HG03139 (cell line): Measurements from ENCODE around the gene FNDC3B.

Source experiments
- ATAC-seq: cut with Tn5 transposase; IDR thresholded peaks from one replicate; pipeline ENCODE4 v1.9.1; 2021; ENCODE audit not compliant: unreplicated experiment

FNDC3B gene

DNA sequence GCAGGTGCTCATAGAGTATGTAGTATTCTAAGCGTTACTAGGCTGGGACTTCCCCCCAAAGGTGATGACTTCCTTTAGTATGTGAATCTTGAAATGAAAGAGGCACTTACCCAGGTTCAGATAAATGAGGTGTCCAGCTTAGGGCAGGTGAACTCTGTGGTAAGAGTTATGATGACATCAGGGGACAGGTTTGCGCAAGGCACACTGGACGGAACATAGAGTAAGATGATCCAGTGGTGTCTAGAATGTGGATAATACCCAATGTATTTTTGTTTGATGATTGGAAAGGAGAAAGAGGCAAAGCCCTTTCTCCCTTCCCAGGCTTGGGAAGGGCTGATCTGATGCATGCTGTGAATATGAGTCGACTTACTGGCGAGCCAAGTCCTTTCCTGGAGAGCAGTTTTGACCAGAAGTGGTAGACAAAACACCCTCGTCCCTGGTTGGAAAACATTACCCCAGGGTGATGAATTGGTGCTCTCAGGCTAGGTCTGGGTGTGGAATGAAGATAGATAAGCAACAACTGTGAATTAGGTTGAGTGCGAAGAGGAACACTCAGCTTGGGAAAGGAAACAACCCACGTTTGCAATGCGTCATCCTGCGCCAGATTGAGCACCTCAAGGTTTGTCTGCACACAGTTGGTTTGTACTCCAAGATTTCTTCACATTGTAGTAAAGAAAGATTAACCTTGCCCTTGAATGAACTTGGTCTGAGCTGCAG, 284.7 kb downstream of the FNDC3B start:
- no peak for ATAC-seq

DNA sequence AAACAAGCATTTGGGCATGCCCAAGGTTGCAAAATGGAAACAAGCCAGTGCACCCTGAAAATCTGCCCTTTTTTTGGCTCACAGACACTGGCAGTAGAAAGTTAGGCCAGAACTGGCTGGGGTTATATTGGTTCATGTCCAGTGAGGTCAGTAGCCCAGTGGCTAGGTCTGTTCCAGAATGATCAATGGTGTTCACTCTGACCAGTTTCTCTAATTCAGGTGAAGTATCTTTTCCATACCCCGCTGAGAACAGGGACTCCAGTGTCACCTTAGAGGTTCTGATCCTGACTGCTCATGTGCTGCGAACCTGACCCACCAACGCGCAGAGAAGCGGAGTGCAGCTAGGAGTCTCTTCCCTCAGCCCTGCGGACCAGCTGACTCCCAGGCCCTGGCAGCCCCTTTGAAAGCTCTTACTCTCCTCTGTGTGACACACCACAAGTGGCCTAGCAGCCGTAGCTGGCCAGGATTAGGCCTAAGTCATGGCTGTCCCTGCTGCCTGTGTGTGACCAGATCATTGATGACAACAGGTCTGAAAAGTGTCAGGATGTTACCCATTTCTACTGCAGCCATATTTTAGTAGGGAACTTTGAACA, 285.3 kb downstream of the FNDC3B start:
- no peak for ATAC-seq

DNA sequence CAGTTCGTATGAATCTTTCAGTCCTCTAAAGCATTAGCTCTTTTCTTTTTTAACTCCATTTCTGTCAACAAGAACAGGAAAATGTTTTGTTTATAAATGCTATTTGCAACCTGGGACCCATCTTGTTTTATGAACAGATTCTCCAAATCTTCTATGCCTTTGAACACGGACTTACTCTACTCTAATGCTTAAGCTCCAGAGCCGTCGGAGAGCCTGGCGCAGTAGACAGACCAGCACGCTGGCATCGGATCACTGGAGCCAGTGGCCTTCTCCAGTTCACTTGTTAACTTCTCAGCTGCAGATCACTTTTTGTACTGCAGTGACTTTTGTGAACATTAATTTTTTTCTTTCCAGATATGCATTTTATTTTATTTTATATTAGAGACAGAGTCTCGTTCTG, 286.1 kb downstream of the FNDC3B start:
- ATAC-seq, result no peak

DNA sequence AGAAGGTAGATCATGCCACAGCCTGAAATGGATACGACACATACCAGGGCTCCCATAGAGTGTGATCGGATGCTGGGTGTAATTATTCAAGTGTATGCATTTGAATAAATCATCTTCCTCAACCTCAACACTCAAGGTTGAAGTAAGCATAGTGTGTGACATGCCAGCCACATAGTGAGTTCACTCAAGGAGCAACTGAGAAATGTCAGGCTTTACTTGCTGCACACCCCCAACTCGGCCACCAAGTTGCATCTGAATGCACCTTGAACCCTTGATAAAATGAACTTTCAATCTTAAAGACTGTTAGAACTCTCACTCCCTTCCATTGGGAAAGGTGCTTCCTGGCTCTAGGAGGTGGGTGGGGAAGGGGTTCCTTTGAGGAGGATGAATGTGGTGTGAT, 287.6 kb downstream of the FNDC3B start:
- ATAC-seq, result no peak

DNA sequence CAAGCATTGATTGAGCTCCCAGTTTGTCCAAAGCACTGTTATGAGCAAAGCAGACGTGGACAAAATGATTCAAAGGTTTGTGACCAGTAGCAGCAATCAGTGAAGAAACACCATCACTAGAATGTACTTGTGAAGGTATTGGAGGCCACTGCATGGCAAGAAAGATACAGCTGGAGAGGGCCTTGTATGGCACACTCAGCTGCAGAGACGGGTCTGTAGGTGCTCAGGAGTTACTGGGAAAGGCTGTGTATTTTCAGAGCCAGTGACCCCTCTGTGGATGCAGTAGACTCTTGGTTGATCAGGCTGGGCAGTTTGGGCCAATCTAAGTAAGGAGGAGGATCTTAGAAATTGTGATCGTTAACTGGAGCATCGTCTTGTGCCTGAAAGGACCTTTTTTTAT, 288.9 kb downstream of the FNDC3B start:
- ATAC-seq, result no peak

DNA sequence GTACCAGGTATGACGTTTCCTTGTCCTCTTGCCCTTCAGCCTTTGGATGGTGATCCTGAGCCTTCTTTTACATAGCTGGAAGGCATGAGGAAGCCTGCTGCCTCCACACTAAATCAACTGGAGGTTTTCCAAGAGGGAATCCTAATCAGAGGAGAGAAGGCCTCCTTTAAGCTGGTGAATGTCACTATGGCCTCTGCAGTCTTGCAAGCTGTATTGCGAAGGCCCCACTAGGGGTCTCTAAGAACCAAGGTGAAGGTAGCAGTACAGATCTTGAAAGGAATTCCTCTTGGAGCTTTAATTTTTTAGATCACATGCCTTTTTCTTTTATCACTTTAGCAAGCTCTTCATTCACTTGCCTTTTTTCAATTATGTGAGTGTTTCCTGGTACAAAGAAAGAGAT, 289.7 kb downstream of the FNDC3B start:
- ATAC-seq, result no peak

DNA sequence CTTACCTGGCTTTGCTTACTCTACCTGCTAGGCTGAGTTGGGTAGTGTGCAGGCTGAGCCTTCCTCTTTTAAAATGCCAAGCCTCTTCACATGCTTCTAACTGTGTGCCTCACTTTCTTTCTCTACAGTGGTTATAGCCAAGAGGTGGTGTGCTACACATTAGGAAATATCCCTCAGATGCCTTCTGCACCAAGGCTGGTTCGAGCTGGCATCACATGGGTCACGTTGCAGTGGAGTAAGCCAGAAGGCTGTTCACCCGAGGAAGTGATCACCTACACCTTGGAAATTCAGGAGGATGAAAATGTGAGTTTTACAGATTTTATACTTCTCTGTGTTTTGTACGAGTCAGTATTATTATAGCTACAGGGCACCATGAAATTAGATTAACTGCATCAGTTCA, 291.0 kb downstream of the FNDC3B start:
- ATAC-seq, result no peak

DNA sequence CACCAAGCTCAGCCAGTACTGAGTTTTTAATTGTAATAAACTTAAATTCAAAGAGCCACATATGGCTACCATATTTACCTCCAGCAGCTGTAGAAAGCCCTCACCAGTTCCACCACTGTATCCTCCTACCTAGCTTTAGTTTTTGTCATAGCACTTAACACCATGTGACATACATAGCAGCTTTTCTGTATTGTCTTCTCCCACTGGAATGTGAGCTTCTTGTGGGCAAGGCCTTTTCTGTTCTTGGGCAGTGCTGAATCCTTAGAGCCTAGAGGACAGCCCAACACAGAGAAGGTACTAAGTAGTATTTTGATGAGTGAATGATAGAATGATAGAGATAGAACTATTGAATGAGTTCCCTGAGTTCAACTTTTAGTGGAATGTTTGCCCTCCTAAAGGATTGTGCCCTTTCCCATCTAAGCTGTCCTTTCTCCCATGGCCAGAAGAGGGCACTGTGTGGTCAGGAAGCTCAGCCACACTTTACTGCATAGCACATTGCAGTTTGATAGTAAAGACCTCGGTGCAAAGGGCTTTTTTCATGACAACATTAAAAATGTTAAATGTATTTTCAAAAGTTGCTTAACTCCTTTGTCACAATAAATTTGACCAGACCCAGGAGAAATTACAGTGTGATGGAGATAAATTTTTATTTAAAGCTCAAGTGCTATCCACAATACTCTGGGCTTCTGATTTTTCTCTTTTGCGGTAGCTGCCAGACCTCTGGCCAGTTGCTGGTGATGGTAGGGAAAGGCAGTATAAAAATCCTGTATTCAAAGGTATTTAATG, 293.1 kb downstream of the FNDC3B start:
- ATAC-seq, result peak; percentile 89

DNA sequence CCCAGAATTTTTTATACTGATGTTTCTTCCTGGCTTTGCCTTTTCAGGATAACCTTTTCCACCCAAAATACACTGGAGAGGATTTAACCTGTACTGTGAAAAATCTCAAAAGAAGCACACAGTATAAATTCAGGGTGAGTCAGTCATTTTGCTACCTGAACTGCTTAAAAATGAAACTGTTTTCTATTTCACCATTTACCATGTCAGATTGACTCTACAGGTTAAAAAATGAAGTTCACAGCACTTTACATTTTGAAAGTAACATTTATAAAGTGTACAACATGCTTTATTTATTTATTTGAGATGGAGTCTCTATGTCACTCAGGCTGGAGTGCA, 293.6 kb downstream of the FNDC3B start:
- no peak for ATAC-seq

DNA sequence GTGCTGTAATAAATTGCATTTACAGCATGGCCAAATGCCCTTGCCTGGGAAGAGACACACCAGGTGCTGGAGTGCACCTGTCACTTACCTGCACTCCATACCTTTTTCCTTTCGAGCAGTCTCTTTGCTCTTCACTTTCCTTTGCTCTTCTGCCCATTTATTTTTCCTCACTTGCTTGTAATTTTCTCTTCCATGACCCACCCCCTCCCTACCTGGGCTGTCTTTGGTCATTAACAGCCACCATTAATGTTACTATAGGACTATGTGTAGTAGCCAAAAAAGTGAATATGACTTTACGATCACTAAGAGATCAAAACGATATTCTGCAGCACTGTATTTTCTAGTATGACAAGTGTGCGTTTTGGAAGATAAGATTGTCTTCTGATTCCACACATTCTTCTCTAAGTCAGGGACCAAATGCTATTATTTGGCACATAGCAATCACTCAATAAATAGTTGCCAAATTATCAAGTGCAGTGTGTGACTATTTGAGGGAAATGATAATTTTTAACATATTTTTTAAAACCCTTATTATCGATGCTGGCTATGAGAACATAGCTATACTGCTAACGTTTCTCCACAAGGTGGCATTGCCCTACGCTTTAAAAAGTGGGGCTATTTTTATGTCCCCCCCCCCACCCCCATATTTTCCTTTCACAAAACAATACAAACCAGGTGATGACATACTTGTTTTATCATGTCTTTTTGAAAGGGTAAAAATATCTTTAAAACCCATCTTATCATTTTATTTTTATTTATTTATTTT, 294.5 kb downstream of the FNDC3B start:
- no peak for ATAC-seq

DNA sequence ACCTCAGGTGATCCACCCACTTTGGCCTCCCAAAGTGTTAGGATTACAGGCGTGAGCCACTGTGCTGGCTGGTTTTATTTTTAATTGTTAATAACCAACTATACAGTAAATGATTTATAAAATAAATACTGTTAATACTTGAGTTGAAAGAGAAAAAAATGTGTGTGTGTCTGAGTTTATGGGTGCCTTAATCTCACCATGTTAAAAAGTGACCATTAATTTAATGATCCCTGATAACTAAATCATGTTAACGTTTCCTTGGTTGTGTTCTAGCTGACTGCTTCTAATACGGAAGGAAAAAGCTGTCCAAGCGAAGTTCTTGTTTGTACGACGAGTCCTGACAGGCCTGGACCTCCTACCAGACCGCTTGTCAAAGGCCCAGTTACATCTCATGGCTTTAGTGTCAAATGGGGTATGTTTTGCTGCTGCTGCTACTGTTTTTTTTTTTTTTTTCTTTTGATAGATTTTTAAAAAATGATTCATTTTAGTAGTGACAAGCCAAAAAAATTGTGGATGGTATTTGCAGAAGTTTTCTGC, 295.4 kb downstream of the FNDC3B start:
- no peak for ATAC-seq

DNA sequence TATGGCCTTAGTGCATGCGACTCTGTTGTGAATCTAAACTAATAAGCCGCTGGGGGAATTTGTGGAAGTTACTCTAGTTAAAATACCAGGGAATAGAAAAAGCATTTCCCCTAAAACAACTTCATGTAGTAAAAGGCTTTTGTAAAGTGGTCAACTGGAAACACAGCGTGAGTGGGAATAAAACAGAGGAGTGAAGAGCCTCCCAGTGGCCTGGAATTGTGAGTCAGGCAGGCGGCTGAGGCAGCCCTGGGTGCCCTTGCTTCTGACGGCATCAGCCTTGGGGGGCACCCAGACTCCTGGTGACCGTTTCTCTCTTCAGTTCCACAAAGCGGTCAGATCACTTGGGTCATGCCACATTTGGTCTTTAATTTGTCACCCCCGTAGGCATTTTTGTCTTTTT, 300.5 kb downstream of the FNDC3B start:
- ATAC-seq, result no peak

DNA sequence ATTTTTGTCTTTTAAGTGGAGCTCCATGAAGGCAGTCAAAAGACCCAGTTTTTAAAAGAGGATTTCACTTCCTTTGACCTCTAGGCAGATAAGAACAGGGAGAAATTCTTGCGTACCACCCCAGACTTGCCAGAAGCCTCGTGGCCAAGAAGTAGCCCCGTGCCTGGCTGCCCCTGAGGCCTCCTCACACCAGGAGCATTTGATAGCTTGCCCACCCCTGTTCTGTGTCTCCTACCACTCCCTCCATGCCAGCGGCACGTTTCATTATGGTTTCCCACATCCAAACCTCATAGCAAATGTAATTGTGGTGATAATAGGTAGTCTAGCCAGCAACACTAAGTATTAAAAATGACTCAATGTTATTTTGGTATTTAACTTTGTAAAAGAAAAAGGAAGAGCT, 301.2 kb downstream of the FNDC3B start:
- no peak for ATAC-seq

DNA sequence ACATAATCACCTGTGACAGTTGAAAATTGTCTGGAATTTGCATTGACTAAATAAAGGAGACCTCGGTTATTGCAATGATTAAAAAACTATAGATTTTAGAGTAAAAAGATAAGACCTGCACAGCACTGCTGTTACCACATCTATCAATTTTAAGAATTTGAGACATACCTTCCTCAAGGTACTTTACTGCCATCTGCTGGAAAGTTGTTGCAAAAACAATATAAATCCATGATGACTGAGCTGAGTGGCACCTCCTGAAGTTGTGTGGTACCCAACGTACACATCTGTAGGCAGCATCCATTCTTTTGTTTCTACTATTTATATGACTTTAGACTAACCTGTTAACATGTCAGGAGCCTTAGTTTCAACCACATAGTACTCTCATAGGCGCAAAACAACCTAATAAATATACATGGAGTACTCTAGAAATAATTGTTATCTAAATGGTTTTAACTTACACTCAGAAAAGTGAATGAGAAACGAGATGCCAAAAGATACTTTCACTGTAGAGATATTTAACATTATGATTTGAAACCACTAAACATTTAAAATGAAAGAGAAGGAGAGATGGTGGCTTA, 302.2 kb downstream of the FNDC3B start:
- ATAC-seq, result peak; percentile 70

DNA sequence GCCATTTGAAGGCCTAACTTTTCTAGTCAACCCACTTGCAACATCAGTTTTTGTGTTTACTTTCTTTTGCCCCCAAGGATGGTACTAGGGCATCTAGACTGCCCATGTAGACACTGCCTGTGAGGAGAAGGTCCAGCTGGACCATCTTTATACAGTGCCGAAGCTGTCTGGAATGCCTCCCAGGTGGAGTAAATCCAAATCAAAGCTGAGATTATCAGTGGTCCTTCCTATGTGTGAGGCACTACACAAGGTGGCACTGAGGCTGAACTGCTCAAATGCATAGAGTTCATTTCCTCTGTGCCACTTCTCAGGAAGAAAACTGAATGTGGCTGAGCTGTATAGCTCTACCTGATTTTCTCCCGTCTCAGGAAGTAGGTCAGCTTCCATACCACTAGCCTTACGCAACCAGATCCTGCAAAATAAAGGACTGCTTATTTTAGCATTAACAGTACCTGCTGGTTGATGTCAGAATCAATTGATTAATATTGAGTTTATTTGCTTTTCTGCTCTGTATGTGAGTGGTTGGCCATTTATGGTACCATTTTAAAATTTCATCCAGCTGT, 302.8 kb downstream of the FNDC3B start:
- no peak for ATAC-seq

DNA sequence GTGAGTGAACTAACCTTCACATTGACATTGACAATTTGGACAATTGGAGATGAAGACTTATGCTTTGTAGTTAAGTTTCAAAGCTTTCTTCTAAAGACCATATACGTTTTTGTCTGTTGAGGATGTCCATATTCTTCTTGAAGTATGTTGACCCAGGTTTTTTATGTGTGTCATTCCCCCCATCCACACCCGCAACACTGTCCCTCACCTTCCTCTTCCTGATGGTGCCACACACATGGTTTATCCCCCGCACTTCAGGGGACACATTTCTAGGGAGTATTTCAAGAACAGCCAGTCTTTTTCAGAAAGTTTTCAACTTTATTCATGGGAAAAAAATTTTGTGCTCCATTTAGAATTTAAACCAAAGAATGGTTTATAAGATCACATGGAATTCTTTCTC, 303.7 kb downstream of the FNDC3B start:
- no peak for ATAC-seq

DNA sequence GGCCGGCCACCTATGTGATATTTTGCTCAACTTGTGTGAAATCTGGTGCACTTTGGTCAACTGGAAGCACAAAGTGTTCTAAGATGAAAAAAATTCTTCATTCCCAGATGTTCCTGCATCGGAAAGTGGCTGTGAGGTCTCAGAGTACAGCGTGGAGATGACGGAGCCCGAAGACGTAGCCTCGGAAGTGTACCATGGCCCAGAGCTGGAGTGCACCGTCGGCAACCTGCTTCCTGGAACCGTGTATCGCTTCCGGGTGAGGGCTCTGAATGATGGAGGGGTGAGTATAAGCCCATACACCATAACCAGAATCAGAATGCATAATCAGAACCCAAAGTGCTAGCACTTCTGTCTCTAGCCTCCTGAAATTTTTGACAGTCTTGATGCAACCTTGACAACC, 304.6 kb downstream of the FNDC3B start:
- ATAC-seq, result no peak

DNA sequence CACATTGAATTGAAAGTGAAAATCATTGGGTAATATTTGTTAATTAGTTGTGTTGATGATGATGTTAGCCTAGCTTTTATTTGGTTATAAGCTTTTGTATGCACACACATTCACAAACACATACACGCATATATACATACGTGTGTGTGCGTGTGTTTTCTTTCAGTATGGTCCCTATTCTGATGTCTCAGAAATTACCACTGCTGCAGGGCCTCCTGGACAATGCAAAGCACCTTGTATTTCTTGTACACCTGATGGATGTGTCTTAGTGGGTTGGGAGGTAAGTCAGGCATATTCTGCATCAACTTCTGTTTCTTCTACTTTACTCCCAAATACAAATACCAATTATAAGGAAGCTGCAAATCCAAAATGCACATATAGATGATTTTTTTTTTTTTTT, 306.8 kb downstream of the FNDC3B start:
- no peak for ATAC-seq

DNA sequence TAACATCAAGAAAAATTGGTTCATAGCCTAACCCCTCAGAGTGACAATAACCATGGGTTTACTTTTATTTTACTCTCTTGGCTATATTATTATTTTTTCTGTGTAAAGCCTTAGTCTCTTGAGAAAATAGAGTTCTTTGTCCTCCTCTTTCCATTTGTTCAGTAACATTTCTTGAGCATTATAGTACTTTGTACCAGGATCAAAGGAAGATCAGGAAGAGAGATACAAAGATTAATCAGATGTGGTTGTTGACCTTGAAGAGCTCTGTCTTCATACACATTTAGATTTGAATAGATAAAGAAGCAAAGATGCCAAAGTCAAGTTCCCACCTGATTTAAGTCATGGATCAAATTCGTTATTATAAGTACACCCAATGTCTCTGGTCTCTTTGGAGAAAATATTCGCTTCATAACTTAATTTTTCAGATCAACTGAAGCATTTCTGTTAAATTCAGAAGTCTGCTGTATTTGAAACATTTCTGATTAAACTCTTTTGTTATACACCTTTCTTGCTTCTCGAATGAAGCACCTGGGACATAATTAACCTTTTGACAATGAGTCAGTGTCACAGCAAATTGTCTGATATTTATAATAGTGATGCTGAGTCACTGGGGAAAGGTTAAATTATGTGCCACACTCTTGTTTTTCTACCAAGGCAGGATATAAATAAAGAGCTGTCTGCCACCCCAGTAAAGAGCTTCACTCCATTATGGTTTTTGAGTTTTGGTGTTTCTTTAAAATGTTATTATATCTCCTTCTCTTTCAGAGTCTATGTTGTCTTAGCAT, 308.7 kb downstream of the FNDC3B start:
- ATAC-seq, result no peak

DNA sequence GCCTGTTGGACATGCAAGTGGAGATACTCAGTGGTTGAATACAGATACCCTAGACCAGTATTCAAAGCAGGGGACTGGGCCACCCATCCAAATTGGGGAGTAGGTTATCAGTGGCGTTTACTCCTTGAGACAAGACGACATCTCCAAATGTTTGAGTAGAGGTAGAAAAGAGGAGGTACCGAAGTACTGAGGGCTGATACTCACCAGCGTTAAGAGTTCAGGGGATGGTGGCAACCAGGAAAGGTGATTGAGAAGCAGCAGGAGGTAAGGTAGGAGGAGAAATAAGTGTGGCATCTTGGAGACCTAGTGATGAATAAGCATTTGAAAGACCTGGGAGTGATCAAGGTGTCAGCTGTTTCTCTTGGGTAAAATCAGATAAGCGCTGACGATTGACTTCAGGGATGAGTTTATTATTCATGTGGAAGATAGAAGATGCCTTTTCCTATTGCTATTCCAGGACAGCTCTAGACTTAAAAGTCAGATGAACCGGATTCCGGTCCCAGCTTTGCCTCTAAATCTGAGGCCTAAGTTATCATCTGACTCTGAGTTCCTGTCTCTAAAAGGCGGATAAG, 312.6 kb downstream of the FNDC3B start:
- ATAC-seq, result no peak
